IPS-18a (cell line): Measurements from ENCODE around the gene BICD1.

Experiments
- H3K27ac ChIP-seq: one replicate; pipeline ENCODE4 v1.5.1; 2013; ENCODE audit warnings: low read length
- H3K27me3 ChIP-seq: one replicate; pipeline ENCODE4 v1.6.1; 2013; ENCODE audit warnings: mild to moderate bottlenecking, low read length; ENCODE audit not compliant: control insufficient read depth, insufficient read depth
- H3K36me3 ChIP-seq: one replicate; pipeline ENCODE4 v1.6.1; 2013; ENCODE audit warnings: low read depth, low read length; ENCODE audit not compliant: control insufficient read depth
- H3K4me1 ChIP-seq: one replicate; pipeline ENCODE4 v1.6.1; 2013; ENCODE audit warnings: low read depth, low read length; ENCODE audit not compliant: control insufficient read depth
- H3K4me3 ChIP-seq: one replicate; pipeline ENCODE4 v1.5.1; 2013; ENCODE audit warnings: low read length
- H3K9ac ChIP-seq: one replicate; pipeline ENCODE4 v1.6.1; 2013; ENCODE audit warnings: mild to moderate bottlenecking, low read length, moderate library complexity
- H3K9me3 ChIP-seq: one replicate; pipeline ENCODE4 v1.6.1; 2013; ENCODE audit warnings: low read depth, low read length; ENCODE audit not compliant: control insufficient read depth

BICD1 gene

DNA sequence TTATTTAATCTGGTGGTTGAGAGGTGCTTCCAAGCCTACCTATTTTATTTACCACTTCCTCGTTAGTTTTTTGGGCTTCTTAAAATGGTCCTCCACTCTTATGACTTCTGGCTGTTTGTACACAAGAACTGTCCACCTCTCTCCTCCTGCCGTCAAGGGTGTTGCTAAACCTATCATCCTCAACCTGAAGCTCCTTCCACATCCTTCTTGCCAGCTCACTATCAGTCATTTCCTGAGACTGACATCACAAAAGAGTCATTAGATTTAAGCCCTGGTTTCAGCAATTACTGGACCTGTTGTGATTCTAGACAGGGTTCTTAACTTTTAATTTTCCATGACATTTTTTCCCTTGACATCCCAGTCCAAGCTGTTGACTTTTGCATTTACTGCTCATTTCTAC lies 91.9 kb downstream of the BICD1 start:
- Histone ChIP-seq H3K9ac (no peak overlapping the region), H3K9me3 (peaks cover 16% of the 10 kb centered on the region), H3K27me3 (no peaks in the 10 kb centered on the region), H3K36me3 (no peaks in the 10 kb centered on the region), H3K4me1 (no peaks in the 10 kb centered on the region), H3K4me3 (no peak overlapping the region), H3K27ac (no peak overlapping the region)

DNA sequence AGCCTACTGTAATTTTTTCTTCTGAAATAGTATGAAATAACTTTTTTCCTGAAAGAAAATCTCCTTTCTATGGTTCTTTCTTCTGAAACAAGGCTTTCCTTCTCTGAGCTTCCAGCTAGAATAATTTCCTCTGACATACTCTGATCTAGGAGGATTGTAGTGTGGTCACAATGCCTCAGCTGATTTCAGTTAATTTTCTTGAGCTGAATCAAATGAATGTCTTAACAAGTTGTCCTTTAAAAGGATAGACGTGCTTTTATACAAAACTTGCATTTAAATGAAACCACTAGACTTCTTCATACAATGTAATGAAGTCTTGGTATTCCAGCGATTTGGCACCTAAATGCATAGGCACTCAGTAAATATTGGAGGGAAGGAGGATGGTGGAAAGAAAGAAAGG lies 94.4 kb downstream of the BICD1 start:
- H3K4me1 ChIP-seq, result no peaks in the 10 kb centered on the region
- H3K27me3 ChIP-seq, result no peaks in the 10 kb centered on the region
- H3K9me3 ChIP-seq, result peaks cover 5% of the 10 kb centered on the region
- no peak overlapping the region for H3K4me3 ChIP-seq
- no peaks in the 10 kb centered on the region for H3K36me3 ChIP-seq
- H3K9ac ChIP-seq, result no peak overlapping the region
- H3K27ac ChIP-seq, result no peak overlapping the region

DNA sequence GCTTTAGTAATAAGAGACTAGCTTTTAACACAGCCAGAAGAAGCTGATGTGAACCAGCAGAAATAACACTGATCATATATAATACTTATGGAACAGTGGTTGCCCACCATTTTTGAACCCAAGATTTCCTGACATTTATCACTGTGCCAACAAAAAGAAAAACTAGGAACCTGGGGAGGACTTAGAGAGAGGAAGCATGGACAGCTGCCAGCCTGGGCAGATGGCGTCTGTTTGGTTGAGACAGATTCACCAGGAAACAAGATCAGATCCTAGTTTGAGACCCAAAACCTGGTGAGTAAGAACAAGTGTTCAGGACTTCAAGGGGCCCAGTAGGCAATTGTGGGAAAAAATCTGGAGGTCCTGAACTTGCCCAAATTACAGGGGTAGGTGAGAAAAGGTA lies 95.3 kb downstream of the BICD1 start:
- Histone ChIP-seq H3K9me3 (peaks cover 5% of the 10 kb centered on the region), H3K27me3 (no peaks in the 10 kb centered on the region), H3K9ac (no peak overlapping the region), H3K4me3 (no peak overlapping the region), H3K36me3 (no peaks in the 10 kb centered on the region), H3K27ac (no peak overlapping the region), H3K4me1 (no peaks in the 10 kb centered on the region)

DNA sequence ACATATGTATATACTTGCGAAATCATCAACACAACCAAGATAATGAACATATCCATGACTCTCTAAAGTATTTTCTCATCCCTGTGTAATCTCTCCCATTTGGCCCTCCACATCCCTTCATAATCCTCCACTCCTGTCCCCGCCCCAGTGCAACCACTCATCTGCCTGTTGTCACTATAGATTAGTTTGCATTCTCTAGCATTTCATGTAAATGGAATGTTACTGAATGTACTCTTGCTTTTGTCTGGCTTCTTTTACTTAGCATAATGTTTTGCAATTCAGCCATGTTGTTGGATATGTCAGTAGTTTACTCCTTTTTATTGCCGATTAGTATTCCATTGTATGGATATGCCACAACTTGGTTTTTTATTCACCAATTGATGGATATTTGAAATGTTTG lies 99.1 kb downstream of the BICD1 start:
- no peaks in the 10 kb centered on the region for H3K9me3 ChIP-seq
- H3K4me3 ChIP-seq, result no peak overlapping the region
- no peaks in the 10 kb centered on the region for H3K27me3 ChIP-seq
- no peak overlapping the region for H3K9ac ChIP-seq
- no peaks in the 10 kb centered on the region for H3K36me3 ChIP-seq
- no peak overlapping the region for H3K27ac ChIP-seq
- peaks cover 14% of the 10 kb centered on the region for H3K4me1 ChIP-seq

DNA sequence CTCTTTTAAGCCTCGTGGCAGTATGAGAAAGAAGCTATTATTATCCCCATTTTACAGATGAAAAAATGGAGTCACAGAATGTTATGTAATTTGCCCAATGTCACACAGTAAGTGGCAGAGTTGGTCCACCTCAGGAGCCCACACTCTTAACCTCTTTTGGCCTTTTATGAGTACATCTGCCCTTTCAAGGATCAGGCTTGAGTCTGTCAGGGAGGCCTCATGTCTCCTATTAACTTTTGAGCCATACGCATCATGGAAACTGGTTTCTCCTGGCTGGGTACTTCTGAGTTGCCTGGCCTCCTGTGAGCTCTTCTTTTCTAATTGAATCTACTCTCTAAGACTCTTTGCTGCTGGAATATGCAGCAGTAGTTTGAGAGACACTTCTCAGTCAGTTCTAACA lies 101.7 kb downstream of the BICD1 start:
- Histone ChIP-seq H3K4me1 (peaks cover 24% of the 10 kb centered on the region), H3K27ac (no peak overlapping the region), H3K4me3 (no peak overlapping the region), H3K9ac (no peak overlapping the region), H3K27me3 (no peaks in the 10 kb centered on the region), H3K36me3 (no peaks in the 10 kb centered on the region), H3K9me3 (no peaks in the 10 kb centered on the region)

DNA sequence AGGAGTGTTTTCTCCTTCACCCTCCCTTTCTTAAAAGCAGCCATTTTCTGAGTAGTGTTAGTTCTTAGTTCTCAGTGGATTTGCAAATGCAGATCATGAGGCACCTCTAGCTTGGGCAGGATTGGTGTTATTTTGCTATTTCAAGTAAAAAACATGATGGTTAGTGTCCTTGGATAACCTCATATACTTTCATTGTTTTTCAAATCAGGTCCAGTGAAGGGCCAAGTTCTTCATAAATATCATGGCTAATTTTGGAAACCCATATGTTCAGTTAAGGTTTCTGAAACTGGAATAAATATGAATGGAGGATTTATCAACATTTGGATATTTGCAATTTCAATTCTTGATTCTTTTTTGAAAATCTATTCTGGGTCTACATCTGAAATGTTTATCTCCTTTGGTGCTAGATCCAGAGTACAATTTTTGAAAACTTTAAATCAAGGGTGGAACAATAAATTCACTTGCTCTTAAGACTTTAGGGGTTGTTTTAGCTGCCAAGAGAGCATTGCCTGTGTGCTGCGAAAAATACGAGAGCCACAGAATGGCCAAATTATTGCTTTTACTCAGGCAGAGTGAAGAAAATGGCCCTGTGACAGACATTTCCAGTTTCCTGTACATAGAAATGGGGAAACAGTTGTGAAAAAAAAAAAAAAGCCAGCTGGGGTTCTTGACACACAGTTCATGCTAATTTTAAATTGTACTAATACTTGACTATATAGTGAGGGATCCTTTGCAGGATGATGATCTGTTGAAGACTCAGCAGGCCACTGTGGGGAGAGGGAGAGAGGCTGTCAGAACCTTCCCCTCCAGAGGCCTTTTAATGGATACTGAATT lies 104.6 kb downstream of the BICD1 start:
- H3K4me1 ChIP-seq, result peaks cover 24% of the 10 kb centered on the region
- H3K27ac ChIP-seq, result peak overlapping the region; percentile 30
- peaks cover 4% of the 10 kb centered on the region for H3K36me3 ChIP-seq
- no peak overlapping the region for H3K4me3 ChIP-seq
- no peaks in the 10 kb centered on the region for H3K27me3 ChIP-seq
- H3K9me3 ChIP-seq, result no peaks in the 10 kb centered on the region
- H3K9ac ChIP-seq, result no peak overlapping the region

DNA sequence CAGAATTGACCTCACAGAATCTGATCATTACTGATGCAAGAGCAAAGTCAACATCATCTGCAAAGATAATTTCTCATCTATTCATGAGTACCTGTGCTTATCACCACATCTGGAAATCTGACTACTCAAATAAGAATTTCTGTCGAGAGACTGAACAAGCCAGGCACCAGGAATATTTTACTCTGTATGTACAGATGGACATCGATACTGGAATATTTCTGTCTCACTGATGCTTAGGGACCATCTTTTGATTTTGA lies 105.2 kb downstream of the BICD1 start:
- Histone ChIP-seq H3K4me3 (no peak overlapping the region), H3K9me3 (no peaks in the 10 kb centered on the region), H3K27me3 (no peaks in the 10 kb centered on the region), H3K36me3 (peaks cover 9% of the 10 kb centered on the region), H3K27ac (no peak overlapping the region), H3K4me1 (peaks cover 24% of the 10 kb centered on the region), H3K9ac (no peak overlapping the region)

DNA sequence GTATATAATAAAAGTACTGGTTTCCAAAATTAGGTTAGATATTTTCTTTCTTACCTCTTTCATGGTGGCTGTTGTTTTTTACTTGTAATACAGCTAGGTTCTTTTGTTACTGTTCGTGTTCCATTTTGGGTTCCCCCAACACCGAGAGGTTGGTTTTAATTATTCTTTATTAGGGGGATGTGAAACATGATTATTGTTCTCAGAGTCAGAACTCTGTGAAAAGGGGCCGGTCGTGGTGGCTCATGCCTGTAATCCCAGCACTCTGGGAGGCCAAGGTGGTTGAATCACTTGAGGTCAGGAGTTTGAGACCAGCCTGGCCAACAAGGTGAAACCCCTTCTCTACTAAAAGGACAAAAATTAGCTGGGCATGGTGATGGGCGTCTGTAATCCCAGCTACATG lies 108.1 kb downstream of the BICD1 start:
- H3K27ac ChIP-seq, result no peak overlapping the region
- no peak overlapping the region for H3K9ac ChIP-seq
- no peak overlapping the region for H3K4me3 ChIP-seq
- peaks cover 13% of the 10 kb centered on the region for H3K4me1 ChIP-seq
- no peaks in the 10 kb centered on the region for H3K9me3 ChIP-seq
- peaks cover 21% of the 10 kb centered on the region for H3K36me3 ChIP-seq
- H3K27me3 ChIP-seq, result no peaks in the 10 kb centered on the region

DNA sequence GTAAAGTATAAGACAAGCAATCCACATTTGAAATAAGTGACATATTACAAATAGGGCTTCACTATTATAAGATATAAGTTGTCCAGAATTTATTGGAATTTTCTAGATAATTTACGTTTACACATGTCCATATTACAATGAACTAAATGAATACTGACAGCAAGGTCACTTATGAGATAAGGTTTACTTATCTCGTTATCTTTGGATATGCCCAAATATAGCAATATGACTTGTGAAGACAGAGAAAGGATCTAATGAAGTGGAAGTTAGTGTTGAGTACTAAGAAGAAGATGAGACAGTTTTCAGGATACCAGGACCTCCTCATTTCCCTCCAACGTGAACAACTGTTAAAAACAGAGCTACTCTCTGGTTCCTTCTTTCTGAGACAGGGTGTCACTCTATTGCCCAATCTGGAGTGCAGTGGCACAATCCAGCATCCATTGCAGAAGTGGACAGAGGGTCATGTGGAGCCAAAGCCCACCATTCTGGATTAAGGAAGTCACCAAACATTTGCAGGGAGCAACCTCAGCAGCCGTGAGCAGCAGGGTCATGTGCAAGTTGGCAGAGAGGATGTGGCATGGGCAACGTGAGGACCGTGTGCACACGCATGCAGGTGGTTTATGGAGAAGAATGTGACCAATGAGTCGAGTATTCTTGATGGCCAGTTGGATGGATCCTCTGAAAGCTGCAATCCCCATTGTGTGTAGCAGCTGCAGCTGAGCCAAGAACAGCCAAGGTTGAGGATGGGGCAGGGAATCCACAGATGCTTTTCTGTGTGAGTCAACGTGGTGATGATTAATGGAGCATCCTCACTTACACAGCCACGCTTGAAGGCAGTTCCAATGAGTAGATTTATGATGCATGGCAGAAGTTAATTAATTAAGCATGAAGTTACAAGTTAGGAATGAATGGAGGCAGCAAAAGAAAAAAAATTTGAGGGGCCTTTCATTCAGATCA lies 111.0 kb downstream of the BICD1 start:
- H3K27ac ChIP-seq, result no peak overlapping the region
- no peaks in the 10 kb centered on the region for H3K4me1 ChIP-seq
- H3K9me3 ChIP-seq, result no peaks in the 10 kb centered on the region
- H3K9ac ChIP-seq, result no peak overlapping the region
- peaks cover 24% of the 10 kb centered on the region for H3K36me3 ChIP-seq
- no peak overlapping the region for H3K4me3 ChIP-seq
- no peaks in the 10 kb centered on the region for H3K27me3 ChIP-seq

DNA sequence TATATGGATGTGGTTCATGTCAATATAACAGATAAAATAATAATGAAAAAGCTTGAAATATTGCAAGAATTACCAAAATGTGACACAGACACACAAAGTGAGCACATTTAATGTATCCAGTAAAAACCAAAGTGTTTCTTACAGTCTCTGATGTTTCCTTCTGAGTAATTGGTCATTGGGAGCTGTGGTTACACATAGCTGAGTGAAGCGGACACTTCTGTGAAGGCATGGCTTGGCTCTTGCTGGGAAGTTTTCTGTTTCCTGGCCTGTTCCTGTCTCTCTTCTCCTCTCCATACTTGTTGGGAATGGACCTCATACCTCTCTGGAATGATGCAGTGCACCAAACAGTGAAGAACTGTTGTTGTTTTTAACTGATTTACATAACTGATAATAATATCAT lies 117.3 kb downstream of the BICD1 start:
- no peaks in the 10 kb centered on the region for H3K4me1 ChIP-seq
- no peak overlapping the region for H3K9ac ChIP-seq
- peaks cover 13% of the 10 kb centered on the region for H3K36me3 ChIP-seq
- H3K27ac ChIP-seq, result no peak overlapping the region
- no peaks in the 10 kb centered on the region for H3K27me3 ChIP-seq
- no peaks in the 10 kb centered on the region for H3K9me3 ChIP-seq
- no peak overlapping the region for H3K4me3 ChIP-seq

DNA sequence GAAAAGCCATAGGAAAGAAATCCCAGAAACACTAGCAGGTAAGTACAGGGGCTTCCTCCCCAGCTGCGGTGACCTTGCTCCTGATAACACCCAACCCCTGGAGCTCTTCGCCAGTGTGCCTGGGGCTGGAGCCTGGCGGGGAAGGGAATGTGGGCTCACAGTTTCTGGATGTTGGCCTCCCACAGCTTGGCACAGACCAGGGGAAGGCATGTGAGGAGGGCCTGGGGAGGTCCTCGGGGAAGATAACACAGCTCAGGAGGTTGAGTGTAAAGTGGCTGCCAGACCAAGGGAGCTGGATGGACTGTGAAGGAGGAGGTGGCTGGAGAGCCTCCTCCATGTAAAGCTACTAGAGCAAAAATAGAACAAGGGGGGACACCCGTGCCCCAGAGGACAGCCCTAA lies 120.1 kb downstream of the BICD1 start:
- H3K4me3 ChIP-seq, result no peak overlapping the region
- no peak overlapping the region for H3K9ac ChIP-seq
- H3K4me1 ChIP-seq, result no peaks in the 10 kb centered on the region
- no peak overlapping the region for H3K27ac ChIP-seq
- no peaks in the 10 kb centered on the region for H3K9me3 ChIP-seq
- peaks cover 13% of the 10 kb centered on the region for H3K36me3 ChIP-seq
- no peaks in the 10 kb centered on the region for H3K27me3 ChIP-seq
